ENCODE data around the gene LACTB.

Gene LACTB

DNA sequence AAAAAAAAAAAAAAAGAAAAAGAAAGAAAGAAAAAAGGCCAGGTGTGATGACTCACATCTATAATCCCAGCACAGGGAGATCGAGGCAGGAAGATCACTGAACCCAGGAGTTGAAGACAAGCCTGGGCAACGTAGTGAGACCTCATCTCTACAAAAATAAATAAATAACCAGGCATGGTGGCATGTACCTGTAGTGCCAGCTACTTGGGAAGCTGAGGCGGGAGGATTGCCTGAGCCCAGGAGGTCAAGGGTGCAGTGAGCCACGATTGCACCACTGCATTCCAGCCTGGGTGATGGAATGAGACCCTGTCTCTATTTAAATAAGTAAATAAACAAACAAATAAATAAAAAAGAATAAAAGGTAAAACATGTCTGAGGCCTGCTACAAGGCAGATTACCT, 39.3 kb upstream of the LACTB start:
- CTCF ChIA-PET = no interaction called here
- POLR2A ChIA-PET = no interaction called here
- DNase-seq (ENCODE audit: extremely low spot score) = no peak
- TF ChIP-seq HDGF (IDR thresholded peaks at IDR 0.05; ENCODE audit: borderline replicate concordance) (no peak), FOXM1 (IDR thresholded peaks at IDR 0.05; ENCODE audit: borderline replicate concordance) (no peak), LEF1 (IDR thresholded peaks at IDR 0.05; ENCODE audit: borderline replicate concordance) (no peak), SUZ12 (IDR thresholded peaks at IDR 0.05) (no peak), ZNF384 (IDR thresholded peaks at IDR 0.05) (no peak), L3MBTL2 (conservative IDR thresholded peaks at IDR 0.05) (no peak)
- TF ChIP-seq, protein P1, sequence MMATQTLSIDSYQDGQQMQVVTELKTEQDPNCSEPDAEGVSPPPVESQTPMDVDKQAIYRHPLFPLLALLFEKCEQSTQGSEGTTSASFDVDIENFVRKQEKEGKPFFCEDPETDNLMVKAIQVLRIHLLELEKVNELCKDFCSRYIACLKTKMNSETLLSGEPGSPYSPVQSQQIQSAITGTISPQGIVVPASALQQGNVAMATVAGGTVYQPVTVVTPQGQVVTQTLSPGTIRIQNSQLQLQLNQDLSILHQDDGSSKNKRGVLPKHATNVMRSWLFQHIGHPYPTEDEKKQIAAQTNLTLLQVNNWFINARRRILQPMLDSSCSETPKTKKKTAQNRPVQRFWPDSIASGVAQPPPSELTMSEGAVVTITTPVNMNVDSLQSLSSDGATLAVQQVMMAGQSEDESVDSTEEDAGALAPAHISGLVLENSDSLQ (IDR thresholded peaks at IDR 0.05) = no peak

- TF ChIP-seq, protein P1 (IDR thresholded peaks at IDR 0.05) = no peak
- no peak for TF ChIP-seq FOXK2 (IDR thresholded peaks at IDR 0.05)
- TF ChIP-seq NFRKB (IDR thresholded peaks at IDR 0.05) = no peak
- no peak for TF ChIP-seq HDGF (IDR thresholded peaks at IDR 0.05; ENCODE audit: borderline replicate concordance)
- TF ChIP-seq ZNF384 (IDR thresholded peaks at IDR 0.05) = no peak
- no peak for TF ChIP-seq BHLHE40 (IDR thresholded peaks at IDR 0.05; ENCODE audit: borderline replicate concordance)
- TF ChIP-seq ARNT (IDR thresholded peaks at IDR 0.05) = no peak
- no peak for DNase-seq (ENCODE audit: extremely low spot score)
- CTCF ChIA-PET = interaction anchor here (0.6 kb wide), 1 partner anchor 25 kb away, joined by 3 read pairs; no protein-coding TSS in a partner anchor
- POLR2A ChIA-PET = no interaction called here
Measured at GRCh38 chr15:63083044-63083443, 38.6 kb upstream of the LACTB start.

DNA sequence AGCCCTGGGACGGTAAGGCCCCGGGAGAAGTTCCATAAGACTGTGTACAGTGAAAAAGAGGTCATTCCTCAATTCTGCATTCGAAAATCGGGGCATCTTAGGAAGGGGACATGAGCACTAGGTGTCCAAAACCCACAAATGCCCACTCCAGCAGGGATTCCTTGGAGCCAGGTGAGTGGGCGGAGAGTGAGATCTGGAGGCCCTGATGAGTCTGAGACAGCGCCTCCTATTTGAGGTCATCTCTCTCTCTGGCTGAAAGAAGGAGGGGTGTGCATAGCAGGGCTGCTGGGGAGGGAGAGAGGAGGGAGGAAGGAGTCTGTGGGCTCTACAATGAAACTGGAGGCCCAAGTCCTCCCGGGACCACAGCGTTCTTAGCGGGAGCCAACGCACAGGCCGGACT, 38.1 kb upstream of the LACTB start:
- no peak for TF ChIP-seq ARNT (IDR thresholded peaks at IDR 0.05)
- TF ChIP-seq, protein P1 (IDR thresholded peaks at IDR 0.05) = no peak
- no peak for TF ChIP-seq FOXK2 (IDR thresholded peaks at IDR 0.05)
- DNase-seq (ENCODE audit: extremely low spot score) = no peak
- CTCF ChIA-PET = interaction anchor here (0.6 kb wide), 1 partner anchor 26 kb away, joined by 3 read pairs; no protein-coding TSS in a partner anchor
- POLR2A ChIA-PET = no interaction called here

GRCh38 chr15:63084806-63085205, 36.9 kb upstream of the LACTB start:
- no peak for DNase-seq (ENCODE audit: extremely low spot score)
- CTCF ChIA-PET = no interaction called here
- POLR2A ChIA-PET = no interaction called here
- no peak for TF ChIP-seq LEF1 (IDR thresholded peaks at IDR 0.05; ENCODE audit: borderline replicate concordance)
- TF ChIP-seq L3MBTL2 (conservative IDR thresholded peaks at IDR 0.05) = no peak
- no peak for TF ChIP-seq TARDBP (IDR thresholded peaks at IDR 0.05)

GRCh38 chr15:63085289-63085688, 36.4 kb upstream of the LACTB start:
- POLR2A ChIA-PET = no interaction called here
- TF ChIP-seq SUZ12 (IDR thresholded peaks at IDR 0.05) (no peak), FOXM1 (IDR thresholded peaks at IDR 0.05; ENCODE audit: borderline replicate concordance) (no peak), ELF4 (IDR thresholded peaks at IDR 0.05) (no peak), NFRKB (IDR thresholded peaks at IDR 0.05) (no peak), SP1 (IDR thresholded peaks at IDR 0.05) (no peak), HDGF (IDR thresholded peaks at IDR 0.05; ENCODE audit: borderline replicate concordance) (no peak), TARDBP (IDR thresholded peaks at IDR 0.05) (no peak), LEF1 (IDR thresholded peaks at IDR 0.05; ENCODE audit: borderline replicate concordance) (no peak), ARNT (IDR thresholded peaks at IDR 0.05) (no peak), FOXA1 (IDR thresholded peaks at IDR 0.05) (no peak), BHLHE40 (IDR thresholded peaks at IDR 0.05; ENCODE audit: borderline replicate concordance) (no peak), FOXK2 (IDR thresholded peaks at IDR 0.05) (no peak), CTBP1 (IDR thresholded peaks at IDR 0.05; ENCODE audit: borderline replicate concordance) (no peak), ZNF384 (IDR thresholded peaks at IDR 0.05) (no peak), L3MBTL2 (conservative IDR thresholded peaks at IDR 0.05) (no peak)
- TF ChIP-seq, protein P1 (IDR thresholded peaks at IDR 0.05) = no peak
- CTCF ChIA-PET = no interaction called here
- no peak for DNase-seq (ENCODE audit: extremely low spot score)

- CTCF ChIA-PET = interaction anchor here (1.1 kb wide), 1 partner anchor 38 kb away, joined by 11 read pairs; no protein-coding TSS in a partner anchor
- POLR2A ChIA-PET = no interaction called here
- no peak for DNase-seq (ENCODE audit: extremely low spot score)
- TF ChIP-seq BHLHE40 (IDR thresholded peaks at IDR 0.05; ENCODE audit: borderline replicate concordance) (no peak), LEF1 (IDR thresholded peaks at IDR 0.05; ENCODE audit: borderline replicate concordance) (no peak), ARNT (IDR thresholded peaks at IDR 0.05) (no peak), FOXA1 (IDR thresholded peaks at IDR 0.05) (no peak)
Measured at GRCh38 chr15:63086271-63086670, 35.4 kb upstream of the LACTB start.

- DNase-seq (ENCODE audit: extremely low spot score) = no peak
- POLR2A ChIA-PET = no interaction called here
- TF ChIP-seq CTBP1 (IDR thresholded peaks at IDR 0.05; ENCODE audit: borderline replicate concordance) = no peak
- TF ChIP-seq ELF4 (IDR thresholded peaks at IDR 0.05) = no peak
- no peak for TF ChIP-seq ARNT (IDR thresholded peaks at IDR 0.05)
- CTCF ChIA-PET = interaction anchor here (0.6 to 1.1 kb wide), 2 partner anchors 38 to 780 kb away, joined by 4 to 11 read pairs; no protein-coding TSS in a partner anchor
Measured at GRCh38 chr15:63086947-63087346, 34.7 kb upstream of the LACTB start.
